NCI-H510A treated with DMSO at 0.1 percent for 48 hours (cell line): ENCODE data around the gene CARD6.
"Not testable (repeated sequence)": the region's sequence is repeated elsewhere in the genome, so short reads cannot be mapped to it uniquely, and the experiment has no call there.

Experiments used
- DNase-seq: peaks from one replicate; lab custom pipeline; 2025; lab: John Stamatoyannopoulos, UW

Gene CARD6

DNA sequence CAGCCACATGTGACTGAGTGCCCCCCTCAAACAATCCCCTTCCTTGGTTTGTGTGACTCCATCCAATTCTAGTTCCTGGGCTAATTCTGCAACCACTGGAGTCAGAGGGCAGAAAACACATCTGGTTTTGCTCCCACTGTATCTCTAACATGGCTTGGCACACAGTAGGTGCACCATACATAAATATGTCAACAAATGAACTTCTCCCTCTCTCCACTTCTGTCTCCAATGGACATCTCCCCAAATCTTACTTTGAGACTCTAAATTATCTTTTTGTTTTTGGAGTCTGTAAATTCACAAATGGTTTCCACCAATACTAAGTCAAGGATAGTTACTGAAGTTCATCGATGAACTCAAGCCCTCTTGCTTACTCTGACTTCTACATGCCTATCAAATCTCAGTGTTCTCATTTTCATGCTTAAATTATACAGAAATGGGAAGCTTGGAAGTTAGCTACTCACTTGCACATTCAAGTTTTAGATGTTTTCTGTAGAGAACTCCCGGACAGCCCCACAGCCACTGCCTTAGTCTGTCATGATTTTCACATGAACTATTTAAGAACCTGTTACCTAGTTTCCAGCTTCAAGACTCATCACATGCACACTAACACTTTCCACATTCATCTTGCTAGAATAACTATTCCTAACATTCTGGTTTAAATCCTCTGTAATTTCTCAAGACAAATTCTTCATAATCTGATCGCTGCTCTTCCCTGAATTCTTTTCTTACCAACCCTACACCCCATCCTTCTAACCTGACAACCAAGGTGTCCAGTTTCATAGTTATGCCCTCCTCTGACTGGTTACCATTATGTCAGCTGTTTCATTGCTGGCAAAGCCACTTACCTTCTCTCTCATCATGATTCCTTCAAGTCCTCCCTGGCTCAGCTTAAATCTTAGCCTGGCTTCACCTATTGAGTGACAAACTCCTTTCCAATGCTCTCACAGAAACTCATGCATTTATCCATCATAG is 12.2 kb upstream of the CARD6 start:
- no peak for DNase-seq

DNA sequence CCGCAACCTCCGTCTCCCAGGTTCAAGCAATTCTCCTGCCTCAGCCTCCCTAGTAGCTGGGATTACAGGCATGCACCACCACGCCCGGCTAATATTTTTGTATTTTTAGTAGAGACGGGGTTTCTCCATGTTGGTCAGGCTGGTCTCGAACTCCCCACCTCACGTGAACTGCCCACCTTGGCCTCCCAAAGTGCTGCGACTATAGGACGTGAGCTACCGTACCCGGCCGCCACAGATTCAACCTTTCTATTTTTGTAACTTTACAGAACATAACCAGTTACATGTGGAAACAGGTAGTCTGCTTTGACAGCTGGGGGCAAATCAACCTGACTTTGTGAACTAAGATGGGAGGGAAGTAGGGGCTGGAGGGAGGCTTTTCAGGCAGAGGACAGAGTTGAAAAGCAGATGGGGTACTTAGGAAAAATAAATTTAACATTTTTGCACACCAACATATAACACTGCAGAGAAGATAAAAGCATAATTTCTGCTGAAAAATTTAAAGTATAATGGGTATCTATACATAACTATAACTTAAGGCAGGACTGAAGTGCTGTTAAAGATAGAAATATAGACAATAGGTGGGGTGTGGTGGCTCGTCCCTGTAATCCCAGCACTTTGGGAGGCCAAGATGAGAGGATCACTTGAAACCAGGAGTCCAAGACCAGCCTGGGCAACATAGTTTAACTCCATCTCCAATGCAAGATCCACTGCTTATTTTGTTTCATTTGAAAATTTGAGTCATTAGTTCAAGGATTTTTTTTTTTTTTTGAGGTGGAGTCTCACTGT is 11.2 kb upstream of the CARD6 start:
- no peak for DNase-seq

DNA sequence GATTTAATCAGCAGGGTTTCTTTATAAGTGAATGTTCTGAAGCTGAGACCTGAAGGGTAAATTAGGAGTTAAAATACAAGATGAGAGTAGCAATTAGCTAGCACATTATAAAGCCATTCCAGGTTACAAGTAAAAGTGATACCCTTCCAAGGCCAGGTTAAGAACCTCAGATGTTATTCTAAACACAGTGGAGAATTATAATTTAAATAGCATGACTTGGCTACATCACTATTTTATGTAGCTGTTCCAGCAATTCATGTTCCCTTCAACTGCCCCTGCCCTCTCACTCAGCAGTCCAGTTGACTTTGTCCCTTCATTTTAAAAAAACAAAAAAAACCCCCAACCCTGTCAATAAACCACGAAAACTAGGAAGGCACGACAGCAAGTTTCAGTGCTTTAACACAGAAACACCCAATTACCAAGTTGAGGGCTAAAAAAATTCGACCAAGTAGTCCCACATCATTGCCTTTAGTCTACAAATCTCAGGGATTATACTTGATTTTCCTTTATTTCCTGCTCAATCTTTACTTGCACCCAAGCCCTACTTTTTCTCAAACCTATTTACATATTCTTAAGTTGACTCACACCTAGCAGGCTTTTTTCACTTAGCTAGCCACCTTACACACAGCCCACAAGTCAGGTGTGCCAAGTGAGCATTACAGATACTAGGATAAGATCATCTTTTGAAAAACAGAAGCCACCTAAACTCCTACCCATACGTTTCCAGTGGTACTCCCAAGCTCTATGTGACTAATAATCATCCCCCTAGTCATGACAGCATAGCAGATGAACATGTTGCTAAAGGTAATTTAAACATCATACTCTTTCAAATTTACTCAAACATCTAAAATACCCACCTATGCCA is 9.6 kb upstream of the CARD6 start:
- no peak for DNase-seq

DNA sequence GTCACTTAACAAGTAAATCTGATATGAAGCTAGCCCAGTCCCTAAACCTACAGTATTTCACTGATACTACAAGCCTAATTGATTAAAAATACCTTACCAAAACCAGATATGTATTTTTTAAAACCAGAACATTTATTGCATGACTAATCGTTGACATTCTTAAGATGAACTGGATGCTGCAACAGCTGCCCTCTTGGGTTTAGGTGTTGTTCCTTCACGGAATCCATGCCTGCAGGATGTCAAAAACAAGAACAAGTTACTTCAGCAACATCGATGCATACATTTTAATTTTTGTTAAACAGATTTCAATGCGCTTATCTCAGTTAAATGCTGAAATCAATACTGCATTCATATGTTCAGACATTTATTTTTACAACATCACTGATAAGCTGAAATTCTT is 8.8 kb upstream of the CARD6 start:
- DNase-seq, result no peak

DNA sequence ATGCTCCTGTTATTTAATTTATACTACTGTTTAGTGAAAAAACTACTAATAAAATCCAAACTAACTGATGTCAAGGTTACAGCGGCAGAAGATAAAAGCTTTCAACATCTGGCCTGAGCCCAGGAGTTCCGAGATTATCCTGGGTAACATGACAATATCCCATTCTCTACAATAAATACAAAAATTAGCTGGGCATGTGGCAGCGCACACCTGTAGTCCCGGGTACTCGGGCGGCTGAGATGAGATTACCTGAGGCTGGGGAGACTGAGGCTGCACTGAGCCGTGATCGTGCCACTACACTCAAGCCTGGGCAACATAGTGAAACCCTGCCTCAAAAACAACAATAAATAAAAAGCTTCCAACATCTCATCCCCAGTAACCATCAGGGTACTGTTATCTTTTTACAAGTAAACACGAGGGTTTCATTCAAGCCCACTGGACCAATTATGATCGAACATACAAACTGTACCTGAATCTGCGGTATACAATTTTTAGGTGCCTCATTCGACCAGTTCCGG is 7.4 kb upstream of the CARD6 start:
- DNase-seq, result no peak

DNA sequence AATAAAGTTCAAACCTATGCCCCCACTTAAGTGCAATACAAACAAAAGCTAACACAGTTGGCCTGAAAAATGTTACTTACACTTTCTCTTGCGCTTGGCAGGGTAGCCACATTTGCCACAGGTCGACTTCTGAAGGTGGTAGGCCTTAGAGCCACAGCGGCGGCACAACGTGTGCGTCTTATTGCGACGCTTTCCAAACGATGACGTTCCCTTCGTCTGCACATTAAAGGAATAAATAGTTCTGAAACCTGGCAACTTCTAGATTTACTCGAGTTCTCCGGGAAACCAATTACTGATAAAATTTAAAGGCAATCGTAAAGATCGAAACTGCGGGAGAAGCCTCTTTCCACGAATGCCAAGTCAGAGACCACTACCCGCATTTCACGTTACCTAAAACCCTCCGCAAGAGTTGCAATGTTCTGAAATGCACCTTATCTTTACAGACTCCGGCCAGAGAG is 6.7 kb upstream of the CARD6 start:
- DNase-seq, result peak; percentile 50

GRCh38 chr5:40834849-40835787 is 6.0 kb upstream of the CARD6 start, which contains the start of gene RPL37:
Gene RPL37, minus strand, starts transcription at chr5:40835222. Its CDS starts 37 bp downstream, at chr5:40835185.
- DNase-seq, result peak; percentile 96

- no peak for DNase-seq
Measured at GRCh38 chr5:40838086-40838485, 3.1 kb upstream of the CARD6 start.

DNA sequence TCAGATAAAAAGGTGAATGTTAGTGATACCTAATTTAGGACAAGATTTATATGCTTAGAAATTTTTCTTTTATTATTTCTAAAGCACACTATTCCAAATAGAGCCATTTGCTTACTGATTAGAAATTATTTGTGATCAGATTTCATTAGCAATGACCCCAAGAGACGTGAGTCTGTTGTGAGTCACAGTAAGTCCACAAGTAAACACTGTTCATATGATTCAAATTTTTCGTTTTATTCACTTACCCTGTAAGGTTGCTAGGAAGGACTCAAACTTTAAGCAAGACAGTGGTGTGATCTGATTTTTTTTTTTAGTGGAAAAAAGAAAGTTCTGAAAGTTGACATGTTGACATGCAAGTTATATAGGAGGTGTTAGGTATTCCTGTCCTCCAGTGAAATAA is 1.2 kb downstream of the CARD6 start:
- no peak for DNase-seq

GRCh38 chr5:40844565-40844964 is 3.4 kb downstream of the CARD6 start:
- DNase-seq, result no peak

GRCh38 chr5:40846371-40846770 is 5.2 kb downstream of the CARD6 start:
- DNase-seq, result no peak

DNA sequence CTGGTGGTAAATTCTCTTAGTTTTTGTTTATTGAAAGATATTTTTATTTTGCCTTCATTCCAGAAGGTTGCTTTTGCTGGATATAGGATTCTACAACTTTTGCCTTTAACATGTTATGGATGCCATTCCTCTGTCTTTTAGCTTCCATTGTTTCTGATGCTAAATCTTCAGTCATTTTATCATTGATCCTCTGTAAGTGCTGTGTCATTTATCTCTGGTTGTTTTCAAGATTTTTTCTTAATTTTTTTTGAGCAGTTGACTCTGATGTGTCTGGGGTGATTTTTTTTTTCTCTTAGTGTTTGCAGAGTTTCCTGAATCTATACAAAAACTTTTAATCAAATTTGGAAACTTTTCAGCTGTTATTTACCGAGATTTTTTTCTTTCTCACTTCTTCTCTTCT is 6.4 kb downstream of the CARD6 start:
- DNase-seq, result no peak

DNA sequence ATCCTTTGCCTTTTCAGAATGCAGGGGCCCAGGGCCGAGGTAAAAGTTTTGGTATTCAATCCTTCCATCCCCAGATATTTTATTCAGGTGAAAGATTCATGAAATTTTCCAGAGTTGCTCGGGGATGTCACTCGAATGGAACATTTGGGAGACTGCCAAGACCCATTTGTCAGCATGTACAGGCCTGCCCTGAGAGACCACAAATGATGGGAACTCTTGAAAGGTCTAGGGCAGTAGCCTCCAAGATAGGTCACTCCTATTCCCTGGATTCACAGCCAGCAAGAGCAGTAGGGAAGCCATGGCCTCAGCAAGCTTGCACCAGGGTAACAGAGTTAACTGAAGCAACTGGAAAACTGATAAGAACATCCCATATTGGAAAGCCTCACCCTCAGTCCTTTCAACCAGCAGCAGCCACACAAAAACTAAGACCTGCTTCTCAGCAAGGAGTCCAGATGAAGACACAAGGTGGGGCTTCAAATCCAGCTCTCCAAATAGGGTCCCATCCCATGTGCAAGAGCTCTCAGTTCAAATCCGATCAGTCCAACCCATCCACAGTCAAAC is 12.5 kb downstream of the CARD6 start:
- no peak for DNase-seq

- DNase-seq, result no peak
Measured at GRCh38 chr5:40860711-40861110, 19.5 kb downstream of the CARD6 start.

- not testable (repeated sequence) for DNase-seq
Measured at GRCh38 chr5:40865004-40865403, 23.8 kb downstream of the CARD6 start.

DNA sequence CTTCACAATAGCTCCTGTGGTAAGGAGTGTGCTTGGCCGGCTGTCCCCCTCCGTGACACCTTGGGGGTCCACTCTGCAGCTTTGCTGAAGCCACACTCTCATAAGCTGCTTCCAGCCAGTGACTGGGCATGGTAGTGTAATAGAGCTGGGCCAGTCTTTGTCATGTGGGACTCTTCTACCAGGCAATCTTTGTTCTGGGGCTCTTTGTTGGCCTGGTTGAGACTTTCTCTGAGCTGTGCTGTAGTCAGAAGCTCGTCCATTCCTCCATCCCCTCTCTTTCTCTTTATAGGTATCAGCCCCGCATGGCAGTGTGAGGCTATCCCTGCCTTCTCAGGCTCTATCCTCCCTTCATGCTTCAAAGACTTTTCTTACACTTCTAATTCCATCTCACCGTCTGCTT is 25.7 kb downstream of the CARD6 start:
- DNase-seq, result no peak

GRCh38 chr5:40869384-40869783 is 28.2 kb downstream of the CARD6 start:
- DNase-seq, result no peak

GRCh38 chr5:40871177-40871576 is 30.0 kb downstream of the CARD6 start:
- no peak for DNase-seq

DNA sequence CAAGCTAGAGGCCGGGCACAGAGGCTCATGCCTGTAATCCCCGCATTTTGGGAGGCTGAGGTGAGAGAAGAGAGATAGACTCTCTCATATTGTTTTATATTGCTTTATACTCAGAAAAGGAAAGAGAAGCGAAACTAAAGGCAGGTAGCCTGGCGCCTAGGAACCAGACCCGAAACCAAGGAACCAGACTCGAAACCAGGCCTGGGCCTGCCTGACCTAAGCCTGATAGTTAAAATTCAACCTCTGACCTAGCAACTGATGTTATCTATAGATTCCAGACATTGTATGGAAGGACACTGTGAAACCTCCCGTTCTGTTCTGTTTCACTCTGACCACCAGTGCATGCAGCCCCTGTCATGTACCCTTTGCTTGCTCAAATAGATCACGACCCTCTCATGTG is 31.1 kb downstream of the CARD6 start:
- not testable (repeated sequence) for DNase-seq

DNA sequence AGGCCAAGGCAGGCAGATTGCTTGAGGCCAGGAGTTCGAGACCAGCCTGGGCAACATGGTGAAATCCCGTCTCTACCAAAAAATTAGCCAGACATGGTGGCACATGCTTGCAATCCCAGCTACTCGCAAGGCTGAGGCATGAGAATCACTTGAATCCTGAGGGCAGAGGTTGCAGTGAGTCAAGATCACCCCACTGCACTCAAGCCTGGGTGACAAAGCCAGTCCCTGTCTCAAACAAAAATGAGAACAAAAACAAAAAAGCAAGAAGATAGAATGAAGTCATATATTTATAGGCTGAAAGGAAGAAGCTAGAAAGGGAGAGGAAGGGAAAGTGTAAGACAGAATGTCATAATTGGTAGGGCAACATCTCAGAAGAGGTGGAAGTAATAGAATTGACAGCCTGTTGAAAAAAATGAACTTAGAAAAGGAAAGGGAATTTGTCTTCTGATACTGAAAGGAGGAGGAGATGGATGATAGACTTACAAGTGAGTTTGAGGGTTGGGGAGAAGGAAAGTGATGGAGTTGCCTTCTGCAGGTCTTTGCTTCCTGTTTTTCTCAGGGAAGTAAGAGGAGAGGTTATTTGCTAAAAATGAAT is 32.2 kb downstream of the CARD6 start:
- no peak for DNase-seq
